DND-41 (cell line): Measurements from ENCODE around the gene CTTN.

ENCODE experiments used
- ATAC-seq: fragments of 200-7000 bp; cut with Tn5 transposase; 3 replicates; pipeline ENCODE4 v1.9.1; 2021; ENCODE audit warnings: low read depth; ENCODE audit not compliant: insufficient read depth
- DNase-seq: peaks from one replicate; pipeline ENCODE4 v3.0.0-alpha.2; 2020
- H2AFZ ChIP-seq: 2 replicates; pipeline ENCODE4 v1.6.0; 2012; ENCODE audit warnings: low read depth, low read length
- H3K27ac ChIP-seq: 2 replicates; pipeline ENCODE4 v1.5.1; 2012; ENCODE audit warnings: low read length, inconsistent platforms
- H3K27me3 ChIP-seq: fragments of 200-600 bp; sonication (generic); 2 replicates; pipeline ENCODE4 v1.6.0; 2012; ENCODE audit warnings: low read length, mild to moderate bottlenecking, inconsistent platforms; ENCODE audit not compliant: insufficient read depth, poor library complexity
- H3K36me3 ChIP-seq: 2 replicates; pipeline ENCODE4 v1.5.1; 2012; ENCODE audit warnings: low read length, inconsistent platforms; ENCODE audit not compliant: insufficient read depth
- H3K4me1 ChIP-seq: 2 replicates; pipeline ENCODE4 v1.5.1; 2012; ENCODE audit warnings: mild to moderate bottlenecking, low read length; ENCODE audit not compliant: insufficient read depth
- H3K4me2 ChIP-seq: 2 replicates; pipeline ENCODE4 v1.6.0; 2012; ENCODE audit warnings: mild to moderate bottlenecking, moderate library complexity, low read length, inconsistent platforms; ENCODE audit not compliant: insufficient read depth
- H3K4me3 ChIP-seq, 2 experiments: fragments of 200-600 bp in 1 of 2; shearing (Covaris generic) in 1 of 2; 2 replicates each; pipeline ENCODE4 v1.5.1; 2012 to 2016; ENCODE audit warnings: inconsistent platforms in 2 of 2, low read length in 2 of 2, mild to moderate bottlenecking in 2 of 2, low read depth in 1 of 2, moderate library complexity in 1 of 2
- H3K79me2 ChIP-seq: 2 replicates; pipeline ENCODE4 v1.6.0; 2012; ENCODE audit warnings: low read length, inconsistent platforms; ENCODE audit not compliant: insufficient read depth
- H3K9ac ChIP-seq: 2 replicates; pipeline ENCODE4 v1.6.0; 2012; ENCODE audit warnings: low read depth, mild to moderate bottlenecking, inconsistent platforms, low read length, moderate library complexity
- H3K9me3 ChIP-seq: 2 replicates; pipeline ENCODE4 v1.5.1; 2012; ENCODE audit warnings: low read length, moderate library complexity, mild to moderate bottlenecking, inconsistent platforms; ENCODE audit not compliant: insufficient read depth, severe bottlenecking
- H4K20me1 ChIP-seq: 2 replicates; pipeline ENCODE4 v1.6.0; 2012; ENCODE audit warnings: low read length; ENCODE audit not compliant: insufficient read depth
- EZH2 ChIP-seq: IDR thresholded peaks from 3 replicates; pipeline ENCODE4 v1.6.1; 2012; ENCODE audit warnings: borderline replicate concordance, low read depth, mild to moderate bottlenecking, moderate library complexity, low read length, inconsistent platforms; ENCODE audit not compliant: severe bottlenecking
- TF ChIP-seq, protein P1 (sequence below): IDR thresholded peaks from 2 replicates; pipeline ENCODE4 v1.5.1; 2012; ENCODE audit warnings: borderline replicate concordance, low read length, moderate library complexity, mild to moderate bottlenecking; ENCODE audit not compliant: poor library complexity, severe bottlenecking; ENCODE audit errors: extremely low read depth

The CTTN gene

DNA sequence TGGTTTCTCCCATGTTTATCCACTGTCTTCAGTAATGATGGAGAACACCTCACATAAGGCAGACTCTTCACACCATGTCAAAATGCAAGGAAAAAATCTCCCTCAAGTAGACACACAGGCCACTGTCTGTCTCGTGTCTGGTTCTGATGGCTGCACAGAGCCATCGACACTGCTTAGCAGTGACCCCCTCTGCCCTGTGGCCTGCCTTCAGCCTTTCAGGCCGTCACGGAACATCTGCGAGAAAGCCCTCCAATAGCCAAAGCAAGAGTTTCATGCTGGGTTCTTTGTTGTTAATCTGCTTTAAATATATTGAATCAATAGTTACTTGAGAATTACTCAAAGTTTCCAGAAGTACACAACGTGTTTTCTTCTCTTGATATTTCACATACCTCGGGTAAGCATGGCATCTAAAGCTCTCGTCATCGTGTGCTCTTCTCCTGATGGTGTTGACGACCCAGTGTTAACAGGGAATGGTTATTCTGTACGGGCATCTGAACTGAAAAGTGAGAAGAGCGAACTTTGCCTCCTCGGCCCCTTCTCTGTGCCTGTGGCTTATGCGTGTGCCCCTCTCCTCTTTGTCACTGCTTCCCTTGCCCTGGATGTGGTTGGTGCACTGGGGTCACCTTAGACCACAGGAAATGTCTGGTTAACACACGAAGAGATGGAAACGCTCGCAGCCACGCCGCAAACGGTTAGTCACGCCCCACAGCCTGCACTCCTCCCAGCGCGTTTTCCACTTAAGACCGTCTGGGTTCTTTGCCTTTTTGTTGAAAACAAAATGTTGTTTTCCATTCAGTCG lies 33.4 kb upstream of the CTTN start:
- no peak overlapping the region for H3K4me3 ChIP-seq
- peaks cover 64% of the 10 kb centered on the region for H3K36me3 ChIP-seq
- no peak overlapping the region for H3K9ac ChIP-seq
- no peak for DNase-seq
- H3K4me2 ChIP-seq, result no peak overlapping the region
- no peak overlapping the region for H2AFZ ChIP-seq
- H4K20me1 ChIP-seq, result peaks cover 7% of the 10 kb centered on the region
- TF ChIP-seq, protein P1, sequence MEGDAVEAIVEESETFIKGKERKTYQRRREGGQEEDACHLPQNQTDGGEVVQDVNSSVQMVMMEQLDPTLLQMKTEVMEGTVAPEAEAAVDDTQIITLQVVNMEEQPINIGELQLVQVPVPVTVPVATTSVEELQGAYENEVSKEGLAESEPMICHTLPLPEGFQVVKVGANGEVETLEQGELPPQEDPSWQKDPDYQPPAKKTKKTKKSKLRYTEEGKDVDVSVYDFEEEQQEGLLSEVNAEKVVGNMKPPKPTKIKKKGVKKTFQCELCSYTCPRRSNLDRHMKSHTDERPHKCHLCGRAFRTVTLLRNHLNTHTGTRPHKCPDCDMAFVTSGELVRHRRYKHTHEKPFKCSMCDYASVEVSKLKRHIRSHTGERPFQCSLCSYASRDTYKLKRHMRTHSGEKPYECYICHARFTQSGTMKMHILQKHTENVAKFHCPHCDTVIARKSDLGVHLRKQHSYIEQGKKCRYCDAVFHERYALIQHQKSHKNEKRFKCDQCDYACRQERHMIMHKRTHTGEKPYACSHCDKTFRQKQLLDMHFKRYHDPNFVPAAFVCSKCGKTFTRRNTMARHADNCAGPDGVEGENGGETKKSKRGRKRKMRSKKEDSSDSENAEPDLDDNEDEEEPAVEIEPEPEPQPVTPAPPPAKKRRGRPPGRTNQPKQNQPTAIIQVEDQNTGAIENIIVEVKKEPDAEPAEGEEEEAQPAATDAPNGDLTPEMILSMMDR, result no peak
- no peak for TF ChIP-seq EZH2
- H3K9me3 ChIP-seq, result no peaks in the 10 kb centered on the region
- no peaks in the 10 kb centered on the region; the same call in 1 of the 2 replicates for H3K79me2 ChIP-seq
- H3K4me1 ChIP-seq, result no peaks in the 10 kb centered on the region
- no peak overlapping the region for H3K27ac ChIP-seq
- no peaks in the 10 kb centered on the region for H3K27me3 ChIP-seq
- ATAC-seq, result no peak

DNA sequence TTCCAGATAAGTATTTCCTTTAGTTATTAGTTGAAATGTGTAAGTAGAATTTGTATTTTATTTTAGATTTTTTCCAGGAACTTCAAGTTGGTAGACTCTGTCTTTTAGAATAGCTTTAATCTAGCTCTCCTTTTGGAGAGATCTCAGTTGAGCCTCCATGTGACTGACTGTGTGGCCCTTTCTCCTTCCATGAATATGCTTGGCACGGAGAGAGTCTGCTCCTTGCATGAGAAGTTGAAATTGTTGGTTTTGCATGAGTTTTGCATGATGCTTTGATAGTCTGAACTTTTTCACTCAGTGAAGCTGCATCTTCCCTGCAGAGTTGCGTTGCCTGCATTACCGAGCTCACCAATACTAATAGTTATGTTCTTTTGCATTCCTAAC lies 32.8 kb upstream of the CTTN start:
- H3K27me3 ChIP-seq, result no peaks in the 10 kb centered on the region
- H3K36me3 ChIP-seq, result peaks cover 59% of the 10 kb centered on the region

DNA sequence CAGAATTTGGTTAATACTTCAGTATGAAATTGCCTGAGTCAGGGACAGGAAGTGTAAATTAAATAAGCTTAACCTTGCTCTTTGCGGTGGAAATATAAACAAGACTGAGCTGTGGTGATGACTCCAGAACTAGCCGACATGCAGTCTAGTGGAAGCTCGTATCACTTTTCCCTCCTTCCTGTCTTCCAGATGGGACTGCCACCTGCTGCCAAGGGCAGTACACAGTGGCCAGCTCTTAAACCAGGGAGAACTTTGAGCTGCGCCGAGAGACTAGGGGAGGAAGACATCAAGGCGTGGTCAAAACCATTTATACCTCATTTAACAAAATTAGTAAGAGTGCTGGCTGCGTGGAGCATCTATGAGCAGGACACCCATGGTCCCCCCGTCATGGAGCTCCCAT lies 31.3 kb upstream of the CTTN start:
- ATAC-seq (no peak), DNase-seq (no peak)
- Histone ChIP-seq H3K27me3 (no peaks in the 10 kb centered on the region), H4K20me1 (peaks cover 5% of the 10 kb centered on the region), H3K9ac (no peak overlapping the region), H3K4me2 (no peak overlapping the region), H3K4me1 (no peaks in the 10 kb centered on the region), H3K36me3 (peaks cover 52% of the 10 kb centered on the region), H2AFZ (no peak overlapping the region), H3K9me3 (no peaks in the 10 kb centered on the region), H3K79me2 (peaks cover 3% of the 10 kb centered on the region; the same call in 1 of the 2 replicates), H3K4me3 (no peak overlapping the region), H3K27ac (no peak overlapping the region)
- no peak for TF ChIP-seq EZH2
- TF ChIP-seq, protein P1, result no peak

More for the DNA sequence above, 32.8 kb upstream of the CTTN start:
- Histone ChIP-seq H3K4me2 (no peak overlapping the region), H3K27ac (no peak overlapping the region), H3K9me3 (no peaks in the 10 kb centered on the region), H3K79me2 (no peaks in the 10 kb centered on the region; the same call in 1 of the 2 replicates), H2AFZ (no peak overlapping the region), H3K9ac (no peak overlapping the region), H3K4me3 (no peak overlapping the region), H3K4me1 (no peaks in the 10 kb centered on the region), H4K20me1 (peaks cover 7% of the 10 kb centered on the region)
- DNase-seq, result no peak
- ATAC-seq, result no peak
- TF ChIP-seq, protein P1, result no peak
- no peak for TF ChIP-seq EZH2
